Adrenal gland (tissue), 5 donors: Measurements from ENCODE around the gene ARID2.

Source experiments
- CTCF ChIP-seq, 6 experiments: fragments of 450-650 bp in 4 of 6; fragments of 200-600 bp in 2 of 6; sonication (generic) in 1 of 6; IDR thresholded peaks; 1 replicate in 5 of 6; 2 replicates in 1 of 6; pipeline versions ENCODE4 v1.5.1 to v1.8.0; 2016 to 2021; ENCODE audit warnings: antibody characterized with exemption in 6 of 6, mild to moderate bottlenecking in 2 of 6, moderate library complexity in 1 of 6
- POLR2A ChIP-seq, 2 donors: fragments of 450-650 bp; IDR thresholded peaks; one replicate each; pipeline ENCODE4 v1.6.1; 2017; ENCODE audit warnings: antibody characterized with exemption in 2 of 2, mild to moderate bottlenecking in 2 of 2, moderate library complexity in 1 of 2
- donor health status: DM: no; HTN: no; CAD: no.

GRCh38 chr12:45880533-45880932, 151.0 kb downstream of the ARID2 start:
- no peak for TF ChIP-seq CTCF (IDR thresholded peaks at IDR 0.05)
- TF ChIP-seq POLR2A (IDR thresholded peaks at IDR 0.05) = no peak
